WTC11 (cell line): ENCODE data around the gene SEC24B.

Experiments used
- ELF4 ChIP-seq: sonication (generic); formaldehyde crosslinking; IDR thresholded peaks from 2 replicates; pipeline ENCODE4 v1.8.1; 2022; ENCODE audit warnings: low read depth, mild to moderate bottlenecking, moderate library complexity, missing genetic modification reagents
- ESRRA ChIP-seq: sonication (generic); formaldehyde crosslinking; IDR thresholded peaks from 2 replicates; pipeline ENCODE4 v1.8.1; 2022; ENCODE audit warnings: mild to moderate bottlenecking, missing genetic modification reagents, borderline replicate concordance
- ZNF423 ChIP-seq: fragments of 250-450 bp; sonication (Bioruptor Pico); IDR thresholded peaks from 2 replicates; pipeline ENCODE4 v2.1.2; 2022; ENCODE audit warnings: mild to moderate bottlenecking, moderate library complexity
- TF ChIP-seq, protein P1 (sequence below): fragments of 200-600 bp; IDR thresholded peaks from 2 replicates; pipeline ENCODE4 v1.8.0; 2022; ENCODE audit warnings: antibody characterized with exemption
- TF ChIP-seq, protein P2 (sequence below): sonication (generic); formaldehyde crosslinking; IDR thresholded peaks from 2 replicates; pipeline ENCODE4 v1.8.1; 2023; ENCODE audit warnings: mild to moderate bottlenecking, moderate library complexity, missing genetic modification reagents
- TF ChIP-seq, protein P3 (sequence below): sonication (generic); formaldehyde crosslinking; IDR thresholded peaks from 2 replicates; pipeline ENCODE4 v1.8.0; 2022; ENCODE audit warnings: mild to moderate bottlenecking, missing genetic modification reagents
- TF ChIP-seq, protein P4 (sequence below): fragments of 250-450 bp; sonication (Bioruptor Pico); conservative IDR thresholded peaks from 2 replicates; pipeline ENCODE4 v1.9.0; 2021; ENCODE audit warnings: mild to moderate bottlenecking
- TF ChIP-seq, protein P5 (sequence below): fragments of 250-450 bp; sonication (Bioruptor Pico); IDR thresholded peaks from 2 replicates; pipeline ENCODE4 v1.9.0; 2021; ENCODE audit warnings: mild to moderate bottlenecking
- TF ChIP-seq, protein P6 (sequence below): sonication (generic); formaldehyde crosslinking; IDR thresholded peaks from 2 replicates; pipeline ENCODE4 v1.8.0; 2022; ENCODE audit warnings: mild to moderate bottlenecking, missing genetic modification reagents
- TF ChIP-seq, protein P7 (sequence below): sonication (generic); formaldehyde crosslinking; IDR thresholded peaks from 2 replicates; pipeline ENCODE4 v1.8.1; 2023; ENCODE audit warnings: mild to moderate bottlenecking, missing genetic modification reagents, moderate library complexity

DNA sequence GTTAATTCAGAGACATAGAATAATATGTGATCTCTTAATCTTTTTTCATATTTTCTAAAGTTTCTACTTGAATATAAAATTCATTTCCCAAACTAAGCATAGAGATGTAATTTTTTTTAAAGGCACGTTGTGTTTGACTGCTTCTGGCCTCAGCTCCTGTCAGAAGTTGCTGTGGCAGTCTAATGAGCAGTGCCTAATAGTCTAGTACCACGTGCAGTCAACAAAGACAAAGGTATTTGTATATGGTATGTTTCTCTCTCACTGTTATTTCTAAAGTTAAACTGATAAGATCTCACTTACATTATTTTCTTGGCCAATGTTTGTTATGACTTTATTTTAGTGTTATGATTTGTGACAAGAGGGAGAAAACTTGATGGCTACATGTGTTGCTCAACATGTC lies 77.8 kb downstream of the SEC24B start:
- TF ChIP-seq, protein P1, sequence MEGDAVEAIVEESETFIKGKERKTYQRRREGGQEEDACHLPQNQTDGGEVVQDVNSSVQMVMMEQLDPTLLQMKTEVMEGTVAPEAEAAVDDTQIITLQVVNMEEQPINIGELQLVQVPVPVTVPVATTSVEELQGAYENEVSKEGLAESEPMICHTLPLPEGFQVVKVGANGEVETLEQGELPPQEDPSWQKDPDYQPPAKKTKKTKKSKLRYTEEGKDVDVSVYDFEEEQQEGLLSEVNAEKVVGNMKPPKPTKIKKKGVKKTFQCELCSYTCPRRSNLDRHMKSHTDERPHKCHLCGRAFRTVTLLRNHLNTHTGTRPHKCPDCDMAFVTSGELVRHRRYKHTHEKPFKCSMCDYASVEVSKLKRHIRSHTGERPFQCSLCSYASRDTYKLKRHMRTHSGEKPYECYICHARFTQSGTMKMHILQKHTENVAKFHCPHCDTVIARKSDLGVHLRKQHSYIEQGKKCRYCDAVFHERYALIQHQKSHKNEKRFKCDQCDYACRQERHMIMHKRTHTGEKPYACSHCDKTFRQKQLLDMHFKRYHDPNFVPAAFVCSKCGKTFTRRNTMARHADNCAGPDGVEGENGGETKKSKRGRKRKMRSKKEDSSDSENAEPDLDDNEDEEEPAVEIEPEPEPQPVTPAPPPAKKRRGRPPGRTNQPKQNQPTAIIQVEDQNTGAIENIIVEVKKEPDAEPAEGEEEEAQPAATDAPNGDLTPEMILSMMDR, result no peak
- no peak for TF ChIP-seq ESRRA (CRISPR knock-in tag)
- TF ChIP-seq, protein P2, sequence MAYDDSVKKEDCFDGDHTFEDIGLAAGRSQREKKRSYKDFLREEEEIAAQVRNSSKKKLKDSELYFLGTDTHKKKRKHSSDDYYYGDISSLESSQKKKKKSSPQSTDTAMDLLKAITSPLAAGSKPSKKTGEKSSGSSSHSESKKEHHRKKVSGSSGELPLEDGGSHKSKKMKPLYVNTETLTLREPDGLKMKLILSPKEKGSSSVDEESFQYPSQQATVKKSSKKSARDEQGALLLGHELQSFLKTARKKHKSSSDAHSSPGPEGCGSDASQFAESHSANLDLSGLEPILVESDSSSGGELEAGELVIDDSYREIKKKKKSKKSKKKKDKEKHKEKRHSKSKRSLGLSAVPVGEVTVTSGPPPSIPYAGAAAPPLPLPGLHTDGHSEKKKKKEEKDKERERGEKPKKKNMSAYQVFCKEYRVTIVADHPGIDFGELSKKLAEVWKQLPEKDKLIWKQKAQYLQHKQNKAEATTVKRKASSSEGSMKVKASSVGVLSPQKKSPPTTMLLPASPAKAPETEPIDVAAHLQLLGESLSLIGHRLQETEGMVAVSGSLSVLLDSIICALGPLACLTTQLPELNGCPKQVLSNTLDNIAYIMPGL (CRISPR knock-in tag), result no peak
- TF ChIP-seq, protein P3, sequence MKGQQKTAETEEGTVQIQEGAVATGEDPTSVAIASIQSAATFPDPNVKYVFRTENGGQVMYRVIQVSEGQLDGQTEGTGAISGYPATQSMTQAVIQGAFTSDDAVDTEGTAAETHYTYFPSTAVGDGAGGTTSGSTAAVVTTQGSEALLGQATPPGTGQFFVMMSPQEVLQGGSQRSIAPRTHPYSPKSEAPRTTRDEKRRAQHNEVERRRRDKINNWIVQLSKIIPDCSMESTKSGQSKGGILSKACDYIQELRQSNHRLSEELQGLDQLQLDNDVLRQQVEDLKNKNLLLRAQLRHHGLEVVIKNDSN (CRISPR knock-in tag), result no peak
- TF ChIP-seq, protein P4, sequence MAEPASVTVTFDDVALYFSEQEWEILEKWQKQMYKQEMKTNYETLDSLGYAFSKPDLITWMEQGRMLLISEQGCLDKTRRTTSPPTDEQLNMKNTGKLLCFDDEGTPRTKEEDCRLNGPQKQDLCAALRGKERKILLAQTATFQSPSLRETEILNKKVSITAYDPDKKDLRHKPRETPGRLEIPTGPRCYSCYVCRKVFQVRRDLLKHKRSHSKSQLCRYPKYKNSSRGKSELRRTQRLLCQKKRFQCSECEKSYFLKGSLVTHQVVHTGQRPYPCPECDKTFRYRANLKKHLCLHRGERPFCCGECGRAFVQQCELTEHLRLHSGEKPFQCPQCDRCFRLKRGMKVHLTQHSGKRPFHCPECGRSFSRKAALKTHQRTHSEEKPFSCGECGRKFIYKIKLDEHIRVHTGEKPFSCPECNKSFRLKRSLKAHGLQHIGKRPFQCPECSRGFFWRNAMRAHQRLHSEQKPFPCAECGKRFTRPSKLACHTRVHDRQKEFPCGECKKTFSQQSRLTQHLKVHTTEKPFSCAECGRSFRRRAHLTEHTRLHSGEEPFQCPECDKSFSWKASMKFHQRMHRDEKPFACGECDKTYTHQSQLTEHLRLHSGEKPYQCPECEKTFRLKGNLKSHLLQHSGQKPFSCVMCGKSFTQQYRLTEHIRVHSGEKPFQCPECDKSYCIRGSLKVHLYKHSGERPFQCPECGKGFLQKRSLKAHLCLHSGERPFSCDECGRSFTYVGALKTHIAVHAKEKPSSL, result no peak
- TF ChIP-seq, protein P5, sequence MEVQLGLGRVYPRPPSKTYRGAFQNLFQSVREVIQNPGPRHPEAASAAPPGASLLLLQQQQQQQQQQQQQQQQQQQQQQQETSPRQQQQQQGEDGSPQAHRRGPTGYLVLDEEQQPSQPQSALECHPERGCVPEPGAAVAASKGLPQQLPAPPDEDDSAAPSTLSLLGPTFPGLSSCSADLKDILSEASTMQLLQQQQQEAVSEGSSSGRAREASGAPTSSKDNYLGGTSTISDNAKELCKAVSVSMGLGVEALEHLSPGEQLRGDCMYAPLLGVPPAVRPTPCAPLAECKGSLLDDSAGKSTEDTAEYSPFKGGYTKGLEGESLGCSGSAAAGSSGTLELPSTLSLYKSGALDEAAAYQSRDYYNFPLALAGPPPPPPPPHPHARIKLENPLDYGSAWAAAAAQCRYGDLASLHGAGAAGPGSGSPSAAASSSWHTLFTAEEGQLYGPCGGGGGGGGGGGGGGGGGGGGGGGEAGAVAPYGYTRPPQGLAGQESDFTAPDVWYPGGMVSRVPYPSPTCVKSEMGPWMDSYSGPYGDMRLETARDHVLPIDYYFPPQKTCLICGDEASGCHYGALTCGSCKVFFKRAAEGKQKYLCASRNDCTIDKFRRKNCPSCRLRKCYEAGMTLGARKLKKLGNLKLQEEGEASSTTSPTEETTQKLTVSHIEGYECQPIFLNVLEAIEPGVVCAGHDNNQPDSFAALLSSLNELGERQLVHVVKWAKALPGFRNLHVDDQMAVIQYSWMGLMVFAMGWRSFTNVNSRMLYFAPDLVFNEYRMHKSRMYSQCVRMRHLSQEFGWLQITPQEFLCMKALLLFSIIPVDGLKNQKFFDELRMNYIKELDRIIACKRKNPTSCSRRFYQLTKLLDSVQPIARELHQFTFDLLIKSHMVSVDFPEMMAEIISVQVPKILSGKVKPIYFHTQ (CRISPR knock-in tag), result no peak
- no peak for TF ChIP-seq ELF4
- TF ChIP-seq, protein P6, sequence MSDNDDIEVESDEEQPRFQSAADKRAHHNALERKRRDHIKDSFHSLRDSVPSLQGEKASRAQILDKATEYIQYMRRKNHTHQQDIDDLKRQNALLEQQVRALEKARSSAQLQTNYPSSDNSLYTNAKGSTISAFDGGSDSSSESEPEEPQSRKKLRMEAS (CRISPR knock-in tag), result no peak
- TF ChIP-seq ZNF423 (CRISPR knock-in tag), result no peak
- TF ChIP-seq, protein P7, sequence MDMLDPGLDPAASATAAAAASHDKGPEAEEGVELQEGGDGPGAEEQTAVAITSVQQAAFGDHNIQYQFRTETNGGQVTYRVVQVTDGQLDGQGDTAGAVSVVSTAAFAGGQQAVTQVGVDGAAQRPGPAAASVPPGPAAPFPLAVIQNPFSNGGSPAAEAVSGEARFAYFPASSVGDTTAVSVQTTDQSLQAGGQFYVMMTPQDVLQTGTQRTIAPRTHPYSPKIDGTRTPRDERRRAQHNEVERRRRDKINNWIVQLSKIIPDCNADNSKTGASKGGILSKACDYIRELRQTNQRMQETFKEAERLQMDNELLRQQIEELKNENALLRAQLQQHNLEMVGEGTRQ (CRISPR knock-in tag), result no peak
